WTC11 (cell line): Measurements from ENCODE around the gene IRF4. TPM values are rescaled to one million over a fixed set of nuclear protein-coding genes. Genes with fewer than 3 reads are reported as not detected.
A peak's percentile ranks its signal among the peaks of the same experiment; 100 is the strongest.

Source experiments
- ATAC-seq: fragments of 200-7000 bp; cut with Tn5 transposase; 2 replicates; pipeline ENCODE4 v1.10.0; 2021; ENCODE audit warnings: mild to moderate bottlenecking, moderate library complexity
- CTCF ChIA-PET: fragments of 300-600 bp; sonication (Branson Sonifier 250); formaldehyde crosslinking; loops from one replicate; lab custom pipeline; 2021; ENCODE audit warnings: antibody characterized with exemption; lab: Charles Lee
- POLR2A ChIA-PET: fragments of 350-600 bp; sonication (Branson Sonifier 250); formaldehyde crosslinking; loops from one replicate; lab custom pipeline; 2021; ENCODE audit warnings: antibody characterized with exemption; lab: Charles Lee
- DNase-seq: peaks from one replicate; pipeline ENCODE4 v3.0.0; 2021; ENCODE audit warnings: low spot score
- H3K27ac Mint-ChIP-seq: 2 replicates; pipeline ENCODE4 v1.8.0; 2021; ENCODE audit warnings: mixed read lengths
- H3K27me3 Mint-ChIP-seq: 2 replicates; pipeline ENCODE4 v1.8.0; 2021; ENCODE audit warnings: low read depth, mild to moderate bottlenecking, moderate library complexity, mixed read lengths
- H3K36me3 Mint-ChIP-seq: 2 replicates; pipeline ENCODE4 v1.8.0; 2021; ENCODE audit warnings: mixed read lengths
- H3K4me1 Mint-ChIP-seq: 2 replicates; pipeline ENCODE4 v1.8.0; 2022; ENCODE audit warnings: mixed read lengths
- H3K4me3 Mint-ChIP-seq: 2 replicates; pipeline ENCODE4 v1.8.0; 2021; ENCODE audit warnings: mild to moderate bottlenecking, moderate library complexity, mixed read lengths
- H3K9me3 Mint-ChIP-seq: 2 replicates; pipeline ENCODE4 v1.8.0; 2021; ENCODE audit warnings: mixed read lengths
- CBFB ChIP-seq: sonication (generic); formaldehyde crosslinking; IDR thresholded peaks from 2 replicates; pipeline ENCODE4 v1.8.1; 2022; ENCODE audit warnings: mild to moderate bottlenecking, low read depth, missing genetic modification reagents
- CREM ChIP-seq: sonication (generic); formaldehyde crosslinking; IDR thresholded peaks from 2 replicates; pipeline ENCODE4 v1.8.1; 2022; ENCODE audit warnings: mild to moderate bottlenecking, missing genetic modification reagents, moderate library complexity
- ELF4 ChIP-seq: sonication (generic); formaldehyde crosslinking; IDR thresholded peaks from 2 replicates; pipeline ENCODE4 v1.8.1; 2022; ENCODE audit warnings: low read depth, mild to moderate bottlenecking, moderate library complexity, missing genetic modification reagents
- GABPB1 ChIP-seq: sonication (generic); formaldehyde crosslinking; IDR thresholded peaks from 2 replicates; pipeline ENCODE4 v1.8.1; 2023; ENCODE audit warnings: mild to moderate bottlenecking, missing genetic modification reagents
- KAT7 ChIP-seq: sonication (generic); formaldehyde crosslinking; IDR thresholded peaks from 2 replicates; pipeline ENCODE4 v1.8.1; 2023; ENCODE audit warnings: missing genetic modification reagents, mild to moderate bottlenecking, borderline replicate concordance
- NR2C2 ChIP-seq: sonication (generic); formaldehyde crosslinking; IDR thresholded peaks from 2 replicates; pipeline ENCODE4 v1.8.0; 2022; ENCODE audit warnings: mild to moderate bottlenecking, missing genetic modification reagents
- NR3C1 ChIP-seq: sonication (generic); formaldehyde crosslinking; conservative IDR thresholded peaks from 2 replicates; pipeline ENCODE4 v1.8.1; 2023; ENCODE audit warnings: low read depth, mild to moderate bottlenecking, missing genetic modification reagents
- PRRX2 ChIP-seq: fragments of 250-450 bp; sonication (Bioruptor Pico); IDR thresholded peaks from 2 replicates; pipeline ENCODE4 v1.8.0; 2021; ENCODE audit warnings: mild to moderate bottlenecking
- SOX15 ChIP-seq: fragments of 250-450 bp; sonication (Bioruptor Pico); IDR thresholded peaks from 2 replicates; pipeline ENCODE4 v1.9.0; 2021; ENCODE audit warnings: mild to moderate bottlenecking
- USF1 ChIP-seq: sonication (generic); formaldehyde crosslinking; IDR thresholded peaks from 2 replicates; pipeline ENCODE4 v1.8.0; 2022; ENCODE audit warnings: mild to moderate bottlenecking, missing genetic modification reagents
- ZBTB21 ChIP-seq: sonication (generic); formaldehyde crosslinking; IDR thresholded peaks from 2 replicates; pipeline ENCODE4 v1.8.1; 2023; ENCODE audit warnings: mild to moderate bottlenecking, missing genetic modification reagents, borderline replicate concordance
- ZMAT4 ChIP-seq: fragments of 250-450 bp; sonication (Bioruptor Pico); IDR thresholded peaks from 2 replicates; pipeline ENCODE4 v1.9.0; 2021; ENCODE audit warnings: mild to moderate bottlenecking
- ZNF219 ChIP-seq: sonication (generic); formaldehyde crosslinking; IDR thresholded peaks from 2 replicates; pipeline ENCODE4 v1.8.0; 2023; ENCODE audit warnings: missing genetic modification reagents, mild to moderate bottlenecking, borderline replicate concordance
- ZNF396 ChIP-seq: fragments of 250-450 bp; sonication (Bioruptor Pico); IDR thresholded peaks from 2 replicates; pipeline ENCODE4 v1.8.0; 2021; ENCODE audit warnings: mild to moderate bottlenecking, moderate library complexity, borderline replicate concordance
- ZNF423 ChIP-seq: fragments of 250-450 bp; sonication (Bioruptor Pico); IDR thresholded peaks from 2 replicates; pipeline ENCODE4 v2.1.2; 2022; ENCODE audit warnings: mild to moderate bottlenecking, moderate library complexity
- total RNA-seq: library from RNA; stranded (reverse); gene quantifications from 3 replicates; pipeline ENCODE4 v1.2.3, GENCODE V29; 2021
- TF ChIP-seq, protein P1 (sequence below): sonication (generic); formaldehyde crosslinking; IDR thresholded peaks from 2 replicates; pipeline ENCODE4 v1.8.0; 2023; ENCODE audit warnings: missing genetic modification reagents, mild to moderate bottlenecking, borderline replicate concordance
- TF ChIP-seq, protein P2 (sequence below): fragments of 250-450 bp; sonication (Bioruptor Pico); IDR thresholded peaks from 2 replicates; pipeline ENCODE4 v1.8.0; 2021; ENCODE audit warnings: mild to moderate bottlenecking

The IRF4 gene
- total RNA-seq, 1 experiment from 2014 or later = 1.6 TPM

GRCh38 chr6:387293-387741, 4.2 kb upstream of the IRF4 start (continued):
- TF ChIP-seq, protein P1, sequence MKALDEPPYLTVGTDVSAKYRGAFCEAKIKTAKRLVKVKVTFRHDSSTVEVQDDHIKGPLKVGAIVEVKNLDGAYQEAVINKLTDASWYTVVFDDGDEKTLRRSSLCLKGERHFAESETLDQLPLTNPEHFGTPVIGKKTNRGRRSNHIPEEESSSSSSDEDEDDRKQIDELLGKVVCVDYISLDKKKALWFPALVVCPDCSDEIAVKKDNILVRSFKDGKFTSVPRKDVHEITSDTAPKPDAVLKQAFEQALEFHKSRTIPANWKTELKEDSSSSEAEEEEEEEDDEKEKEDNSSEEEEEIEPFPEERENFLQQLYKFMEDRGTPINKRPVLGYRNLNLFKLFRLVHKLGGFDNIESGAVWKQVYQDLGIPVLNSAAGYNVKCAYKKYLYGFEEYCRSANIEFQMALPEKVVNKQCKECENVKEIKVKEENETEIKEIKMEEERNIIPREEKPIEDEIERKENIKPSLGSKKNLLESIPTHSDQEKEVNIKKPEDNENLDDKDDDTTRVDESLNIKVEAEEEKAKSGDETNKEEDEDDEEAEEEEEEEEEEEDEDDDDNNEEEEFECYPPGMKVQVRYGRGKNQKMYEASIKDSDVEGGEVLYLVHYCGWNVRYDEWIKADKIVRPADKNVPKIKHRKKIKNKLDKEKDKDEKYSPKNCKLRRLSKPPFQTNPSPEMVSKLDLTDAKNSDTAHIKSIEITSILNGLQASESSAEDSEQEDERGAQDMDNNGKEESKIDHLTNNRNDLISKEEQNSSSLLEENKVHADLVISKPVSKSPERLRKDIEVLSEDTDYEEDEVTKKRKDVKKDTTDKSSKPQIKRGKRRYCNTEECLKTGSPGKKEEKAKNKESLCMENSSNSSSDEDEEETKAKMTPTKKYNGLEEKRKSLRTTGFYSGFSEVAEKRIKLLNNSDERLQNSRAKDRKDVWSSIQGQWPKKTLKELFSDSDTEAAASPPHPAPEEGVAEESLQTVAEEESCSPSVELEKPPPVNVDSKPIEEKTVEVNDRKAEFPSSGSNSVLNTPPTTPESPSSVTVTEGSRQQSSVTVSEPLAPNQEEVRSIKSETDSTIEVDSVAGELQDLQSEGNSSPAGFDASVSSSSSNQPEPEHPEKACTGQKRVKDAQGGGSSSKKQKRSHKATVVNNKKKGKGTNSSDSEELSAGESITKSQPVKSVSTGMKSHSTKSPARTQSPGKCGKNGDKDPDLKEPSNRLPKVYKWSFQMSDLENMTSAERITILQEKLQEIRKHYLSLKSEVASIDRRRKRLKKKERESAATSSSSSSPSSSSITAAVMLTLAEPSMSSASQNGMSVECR (CRISPR knock-in tag) = no peak
- TF ChIP-seq SOX15 (no peak), CBFB (CRISPR knock-in tag) (no peak)

- TF ChIP-seq GABPB1 (CRISPR knock-in tag) (peak; percentile 36; the same call in 1 of the 2 replicates), USF1 (CRISPR knock-in tag) (no peak)
- Mint-ChIP-seq H3K27me3 (peaks cover 60% of the 10 kb centered on the region), H3K27ac (no peak overlapping the region), H3K4me1 (0 out of 2 replicates have a peak, but pooled peaks cover 2% of the 10 kb centered on the region), H3K36me3 (no peaks in the 10 kb centered on the region), H3K4me3 (no peak overlapping the region), H3K9me3 (no peaks in the 10 kb centered on the region)
- ATAC-seq (no peak), DNase-seq (no peak)
- ChIA-PET POLR2A (no interaction called here), CTCF (interaction anchor here (1.0 kb wide), 1 partner anchor 172 kb away, joined by 3 read pairs; no protein-coding TSS in a partner anchor)
Measured at GRCh38 chr6:388202-388903, 3.2 kb upstream of the IRF4 start.

- no peak for DNase-seq
- CTCF ChIA-PET = no interaction called here
- ATAC-seq = no peak
- H3K27ac Mint-ChIP-seq = no peak overlapping the region
- H3K9me3 Mint-ChIP-seq = no peaks in the 10 kb centered on the region
- peaks cover 8% of the 10 kb centered on the region for H3K4me1 Mint-ChIP-seq
- H3K27me3 Mint-ChIP-seq = peaks cover 68% of the 10 kb centered on the region
- H3K4me3 Mint-ChIP-seq = no peak overlapping the region
- POLR2A ChIA-PET = no interaction called here
- H3K36me3 Mint-ChIP-seq = peaks cover 4% of the 10 kb centered on the region; the same call in 1 of the 2 replicates
- no peak for TF ChIP-seq ELF4 (CRISPR knock-in tag)
- no peak for TF ChIP-seq ZNF423 (CRISPR knock-in tag)
- TF ChIP-seq NR2C2 (CRISPR knock-in tag) = no peak
- no peak for TF ChIP-seq ZMAT4 (CRISPR knock-in tag)
- TF ChIP-seq ZNF219 = no peak
- no peak for TF ChIP-seq CREM (CRISPR knock-in tag)
- TF ChIP-seq, all 79 proteins: peak for 0
Measured at GRCh38 chr6:389143-389542, 2.4 kb upstream of the IRF4 start.

DNA sequence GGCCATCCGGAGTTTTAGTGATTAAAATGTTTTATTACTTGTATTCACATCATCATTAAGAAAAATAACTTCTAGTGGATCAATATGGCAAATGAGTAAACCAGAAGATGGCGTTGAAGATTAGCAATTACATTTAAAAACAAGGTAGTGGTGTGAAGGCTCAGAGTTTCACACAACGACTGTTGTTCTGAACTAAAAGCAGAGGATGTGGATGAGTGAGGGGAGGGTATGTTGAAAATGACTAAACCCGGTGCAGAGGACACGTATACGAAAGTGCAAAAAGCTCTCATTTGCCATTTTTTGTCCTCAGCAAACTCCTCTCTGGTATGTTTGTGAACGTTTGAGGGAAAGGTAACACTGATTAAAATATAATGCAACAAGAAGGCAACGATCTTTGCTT, 1.9 kb upstream of the IRF4 start:
- Mint-ChIP-seq H3K9me3 (no peaks in the 10 kb centered on the region), H3K27me3 (peaks cover 72% of the 10 kb centered on the region), H3K4me3 (no peak overlapping the region), H3K27ac (no peak overlapping the region), H3K4me1 (peaks cover 9% of the 10 kb centered on the region), H3K36me3 (peaks cover 4% of the 10 kb centered on the region; the same call in 1 of the 2 replicates)
- POLR2A ChIA-PET = no interaction called here
- DNase-seq (no peak), ATAC-seq (no peak)
- CTCF ChIA-PET = no interaction called here
- TF ChIP-seq ZNF396 (CRISPR knock-in tag) (no peak), KAT7 (CRISPR knock-in tag) (no peak), PRRX2 (CRISPR knock-in tag) (no peak), ZBTB21 (CRISPR knock-in tag) (no peak), NR3C1 (CRISPR knock-in tag) (no peak)
- TF ChIP-seq, protein P2, sequence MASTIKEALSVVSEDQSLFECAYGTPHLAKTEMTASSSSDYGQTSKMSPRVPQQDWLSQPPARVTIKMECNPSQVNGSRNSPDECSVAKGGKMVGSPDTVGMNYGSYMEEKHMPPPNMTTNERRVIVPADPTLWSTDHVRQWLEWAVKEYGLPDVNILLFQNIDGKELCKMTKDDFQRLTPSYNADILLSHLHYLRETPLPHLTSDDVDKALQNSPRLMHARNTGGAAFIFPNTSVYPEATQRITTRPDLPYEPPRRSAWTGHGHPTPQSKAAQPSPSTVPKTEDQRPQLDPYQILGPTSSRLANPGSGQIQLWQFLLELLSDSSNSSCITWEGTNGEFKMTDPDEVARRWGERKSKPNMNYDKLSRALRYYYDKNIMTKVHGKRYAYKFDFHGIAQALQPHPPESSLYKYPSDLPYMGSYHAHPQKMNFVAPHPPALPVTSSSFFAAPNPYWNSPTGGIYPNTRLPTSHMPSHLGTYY (CRISPR knock-in tag) = no peak
